ENCODE data around the gene MAPRE3.

The MAPRE3 gene

GRCh38 chr2:26982102-26982742 lies 11.8 kb downstream of the MAPRE3 start:
- FAIRE-seq = no peak
- DNase-seq (ENCODE audit: low spot score) = peak; percentile 70

GRCh38 chr2:26983746-26984145 lies 13.3 kb downstream of the MAPRE3 start:
- DNase-seq (ENCODE audit: low spot score) (no peak), FAIRE-seq (no peak)

- DNase-seq (ENCODE audit: low spot score) = no peak
- no peak for FAIRE-seq
These were observed 15.4 kb downstream of the MAPRE3 start for GRCh38 chr2:26985807-26986206.

GRCh38 chr2:26986576-26986975 lies 16.1 kb downstream of the MAPRE3 start:
- no peak for FAIRE-seq

GRCh38 chr2:26988058-26988860 lies 17.8 kb downstream of the MAPRE3 start:
- FAIRE-seq (no peak), DNase-seq (ENCODE audit: low spot score) (no peak)

More at GRCh38 chr2:26986576-26986975, 16.1 kb downstream of the MAPRE3 start:
- no peak for DNase-seq (ENCODE audit: low spot score)

- FAIRE-seq (no peak), DNase-seq (ENCODE audit: low spot score) (no peak)
These were observed 18.7 kb downstream of the MAPRE3 start for GRCh38 chr2:26989156-26989555.

- DNase-seq (ENCODE audit: low spot score) (no peak), FAIRE-seq (no peak)
These were observed 21.3 kb downstream of the MAPRE3 start for GRCh38 chr2:26991717-26992116.

- no peak for FAIRE-seq
- DNase-seq (ENCODE audit: low spot score) = no peak
These were observed 23.3 kb downstream of the MAPRE3 start for GRCh38 chr2:26993768-26994167.

GRCh38 chr2:26994983-26995382 lies 24.5 kb downstream of the MAPRE3 start:
- DNase-seq (ENCODE audit: low spot score) (no peak), FAIRE-seq (no peak)

GRCh38 chr2:26997394-26997793 lies 27.0 kb downstream of the MAPRE3 start:
- FAIRE-seq (no peak), DNase-seq (ENCODE audit: low spot score) (no peak)

- no peak for FAIRE-seq
- no peak for DNase-seq (ENCODE audit: low spot score)
These were observed 27.9 kb downstream of the MAPRE3 start for GRCh38 chr2:26998323-26998722.

- FAIRE-seq = no peak
These were observed 29.8 kb downstream of the MAPRE3 start for GRCh38 chr2:27000228-27000627.

GRCh38 chr2:27000995-27001394 lies 30.6 kb downstream of the MAPRE3 start:
- DNase-seq (ENCODE audit: low spot score) (no peak), FAIRE-seq (no peak)

More at GRCh38 chr2:27000228-27000627, 29.8 kb downstream of the MAPRE3 start:
- DNase-seq (ENCODE audit: low spot score) = no peak

- DNase-seq (ENCODE audit: low spot score) = no peak
- FAIRE-seq = no peak
These were observed 31.5 kb downstream of the MAPRE3 start for GRCh38 chr2:27001950-27002349.

GRCh38 chr2:27003007-27003406 lies 32.6 kb downstream of the MAPRE3 start:
- FAIRE-seq (no peak), DNase-seq (ENCODE audit: low spot score) (no peak)

- DNase-seq (ENCODE audit: low spot score) (no peak), FAIRE-seq (no peak)
These were observed 33.4 kb downstream of the MAPRE3 start for GRCh38 chr2:27003857-27004256.

GRCh38 chr2:27006602-27007415 lies 36.4 kb downstream of the MAPRE3 start:
- DNase-seq (ENCODE audit: low spot score) (no peak), FAIRE-seq (no peak)

GRCh38 chr2:27007416-27008374 lies 37.3 kb downstream of the MAPRE3 start:
- DNase-seq (ENCODE audit: low spot score) = no peak
- FAIRE-seq = no peak

- FAIRE-seq = no peak
- no peak for DNase-seq (ENCODE audit: low spot score)
These were observed 38.2 kb downstream of the MAPRE3 start for GRCh38 chr2:27008678-27009077.

GRCh38 chr2:27009083-27009482 lies 38.6 kb downstream of the MAPRE3 start:
- no peak for FAIRE-seq
- no peak for DNase-seq (ENCODE audit: low spot score)

GRCh38 chr2:27009716-27010115 lies 39.3 kb downstream of the MAPRE3 start:
- no peak for FAIRE-seq
- DNase-seq (ENCODE audit: low spot score) = no peak
